ENCODE measurements around the gene GRIP1.

The GRIP1 gene

GRCh38 chr12:66678338-66679275, at the start of gene GRIP1:
GRIP1 (minus strand) TSS chr12:66679076; CDS start chr12:66678904, 172 bp downstream.
- DNase-seq (ENCODE audit: low read depth): no peak

GRCh38 chr12:66726556-66726955, 47.7 kb upstream of the GRIP1 start:
- no peak for DNase-seq (ENCODE audit: low read depth)

- DNase-seq (ENCODE audit: low read depth): no peak
These were observed 46.2 kb upstream of the GRIP1 start for GRCh38 chr12:66725031-66725430.

GRCh38 chr12:66724616-66725015, 45.7 kb upstream of the GRIP1 start:
- no peak for DNase-seq (ENCODE audit: low read depth)

GRCh38 chr12:66724026-66724425, 45.1 kb upstream of the GRIP1 start:
- DNase-seq (ENCODE audit: low read depth): no peak

- DNase-seq (ENCODE audit: low read depth): no peak
These were observed 41.0 kb upstream of the GRIP1 start for GRCh38 chr12:66719862-66720261.

GRCh38 chr12:66717036-66717673, 38.3 kb upstream of the GRIP1 start:
- DNase-seq (ENCODE audit: low read depth): no peak

GRCh38 chr12:66716522-66716921, 37.6 kb upstream of the GRIP1 start:
- no peak for DNase-seq (ENCODE audit: low read depth)

GRCh38 chr12:66714709-66715108, 35.8 kb upstream of the GRIP1 start:
- DNase-seq (ENCODE audit: low read depth): no peak

GRCh38 chr12:66713984-66714383, 35.1 kb upstream of the GRIP1 start:
- DNase-seq (ENCODE audit: low read depth): no peak

GRCh38 chr12:66709893-66710292, 31.0 kb upstream of the GRIP1 start:
- no peak for DNase-seq (ENCODE audit: low read depth)

GRCh38 chr12:66709457-66709773, 30.5 kb upstream of the GRIP1 start:
- no peak for DNase-seq (ENCODE audit: low read depth)

GRCh38 chr12:66708704-66709456, 30.0 kb upstream of the GRIP1 start:
- peak; percentile 12 for DNase-seq (ENCODE audit: low read depth)

- no peak for DNase-seq (ENCODE audit: low read depth)
These were observed 28.3 kb upstream of the GRIP1 start for GRCh38 chr12:66707002-66707697.

- DNase-seq (ENCODE audit: low read depth): no peak
These were observed 21.0 kb upstream of the GRIP1 start for GRCh38 chr12:66699738-66700482.

- no peak for DNase-seq (ENCODE audit: low read depth)
These were observed 19.7 kb upstream of the GRIP1 start for GRCh38 chr12:66698558-66698957.

GRCh38 chr12:66697404-66697803, 18.5 kb upstream of the GRIP1 start:
- DNase-seq (ENCODE audit: low read depth): no peak

GRCh38 chr12:66694666-66695613, 16.1 kb upstream of the GRIP1 start:
- DNase-seq (ENCODE audit: low read depth): no peak

GRCh38 chr12:66693901-66694513, 15.1 kb upstream of the GRIP1 start:
- peak; percentile 76 for DNase-seq (ENCODE audit: low read depth)

- no peak for DNase-seq (ENCODE audit: low read depth)
These were observed 14.1 kb upstream of the GRIP1 start for GRCh38 chr12:66692986-66693385.
